HG03039 (cell line): ENCODE results near the gene MICAL1.
A peak's percentile ranks its signal among the peaks of the same experiment; 100 is the strongest.

Experiments used
- ATAC-seq: cut with Tn5 transposase; IDR thresholded peaks from one replicate; pipeline ENCODE4 v1.9.1; 2021; ENCODE audit warnings: mild to moderate bottlenecking, moderate library complexity; ENCODE audit not compliant: unreplicated experiment

Gene MICAL1

GRCh38 chr6:109455437-109456110 is at the start of gene MICAL1:
Gene MICAL1 (minus strand): TSS chr6:109455772. CDS start chr6:109454196, 1,576 bp downstream.
- ATAC-seq: peak; percentile 51

- no peak for ATAC-seq
Observed at GRCh38 chr6:109503327-109504224, 48.0 kb upstream of the MICAL1 start.

- no peak for ATAC-seq
Observed at GRCh38 chr6:109498936-109499335, 43.4 kb upstream of the MICAL1 start.

- no peak for ATAC-seq
Observed at GRCh38 chr6:109498052-109498451, 42.5 kb upstream of the MICAL1 start.

GRCh38 chr6:109496036-109496772 is 40.6 kb upstream of the MICAL1 start:
- ATAC-seq: no peak

GRCh38 chr6:109493865-109494264 is 38.3 kb upstream of the MICAL1 start:
- no peak for ATAC-seq

- no peak for ATAC-seq
Observed at GRCh38 chr6:109491207-109491938, 35.8 kb upstream of the MICAL1 start.

GRCh38 chr6:109490713-109491112 is 35.1 kb upstream of the MICAL1 start:
- ATAC-seq: no peak

GRCh38 chr6:109488001-109488400 is 32.4 kb upstream of the MICAL1 start:
- no peak for ATAC-seq

- ATAC-seq: no peak
Observed at GRCh38 chr6:109486068-109486467, 30.5 kb upstream of the MICAL1 start.

- no peak for ATAC-seq
Observed at GRCh38 chr6:109485266-109485935, 29.8 kb upstream of the MICAL1 start.

GRCh38 chr6:109484122-109484521 is 28.6 kb upstream of the MICAL1 start:
- no peak for ATAC-seq

- no peak for ATAC-seq
Observed at GRCh38 chr6:109483735-109484057, 28.1 kb upstream of the MICAL1 start.

- ATAC-seq: peak; percentile 89
Observed at GRCh38 chr6:109482905-109483734, 27.5 kb upstream of the MICAL1 start, which contains the start of gene ZBTB24. Gene ZBTB24 (minus strand): TSS chr6:109483219. CDS start chr6:109482026, 1,193 bp downstream.

GRCh38 chr6:109480993-109481480 is 25.5 kb upstream of the MICAL1 start:
- ATAC-seq: no peak

GRCh38 chr6:109478841-109479624 is 23.5 kb upstream of the MICAL1 start:
- ATAC-seq: no peak

GRCh38 chr6:109478222-109478805 is 22.7 kb upstream of the MICAL1 start:
- ATAC-seq: no peak

- ATAC-seq: no peak
Observed at GRCh38 chr6:109477725-109478124, 22.2 kb upstream of the MICAL1 start.
